HG03159 (cell line): Measurements from ENCODE around the gene LILRA2.
"Not testable (repeated sequence)": the region's sequence is repeated elsewhere in the genome, so short reads cannot be mapped to it uniquely, and the experiment has no call there.

Experiments used
- ATAC-seq: cut with Tn5 transposase; IDR thresholded peaks from one replicate; pipeline ENCODE4 v1.9.1; 2021; ENCODE audit warnings: mild to moderate bottlenecking, moderate library complexity; ENCODE audit not compliant: unreplicated experiment

LILRA2 gene

DNA sequence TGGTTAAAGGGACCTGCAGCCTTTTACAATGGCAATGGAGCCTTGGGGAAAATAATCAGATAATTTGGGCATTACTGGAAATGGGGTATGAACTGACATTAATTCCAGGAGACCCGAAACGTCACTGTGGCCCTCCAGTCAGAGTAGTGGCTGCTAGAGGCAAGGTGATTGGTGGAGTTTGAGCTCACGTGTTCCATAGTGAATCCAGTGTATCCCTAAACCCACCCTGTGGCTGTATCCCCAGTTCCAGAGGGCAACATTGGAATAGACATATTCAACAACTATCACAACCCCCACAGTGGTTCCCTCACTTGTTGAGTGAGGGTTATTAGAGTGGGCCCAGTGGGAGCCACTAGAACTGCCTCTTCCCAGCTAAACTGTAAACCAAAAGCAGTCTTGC lies 3.3 kb upstream of the LILRA2 start:
- no peak for ATAC-seq

DNA sequence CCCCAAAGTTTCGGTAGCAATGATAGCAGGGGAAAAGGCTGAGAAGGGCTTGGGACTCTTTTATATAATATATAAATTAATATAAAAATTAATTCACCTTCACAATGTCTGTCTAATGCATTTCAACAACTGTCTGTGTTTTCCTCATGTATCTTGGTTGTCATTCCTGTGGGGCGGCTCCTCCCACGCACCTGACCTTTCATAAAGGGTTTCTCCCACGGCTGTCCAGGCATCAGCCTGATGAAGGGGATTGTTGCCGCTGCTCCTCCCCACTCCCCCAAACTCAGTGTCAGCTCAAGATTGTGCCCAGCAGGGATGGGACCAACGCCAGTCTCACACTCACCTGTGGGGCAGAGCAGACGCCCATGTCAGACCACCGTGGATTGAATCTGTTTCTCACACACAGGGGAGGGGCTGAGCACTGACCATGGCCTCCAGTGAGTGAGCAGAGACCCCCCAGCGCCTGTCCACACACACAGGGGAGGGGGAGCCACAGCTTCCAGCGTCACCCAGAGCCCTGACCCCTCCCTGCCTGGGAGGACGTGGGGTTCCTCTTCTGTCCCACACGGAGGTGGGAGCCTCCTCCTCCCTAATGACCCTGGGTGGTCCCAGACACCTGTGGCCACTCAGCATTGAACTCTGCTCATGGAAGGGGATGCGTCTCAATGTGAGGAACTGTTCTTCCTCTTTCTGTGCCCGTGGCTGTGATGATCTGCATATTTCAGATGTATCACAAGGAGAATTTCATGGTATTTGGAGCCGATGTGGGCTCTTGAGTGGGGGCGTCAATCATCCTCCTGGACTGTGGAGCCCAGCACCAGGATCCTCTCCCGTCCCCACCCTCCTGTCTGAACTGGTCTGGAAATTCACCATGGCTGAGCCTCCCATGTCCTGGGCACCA lies 1.6 kb upstream of the LILRA2 start:
- ATAC-seq = not testable (repeated sequence)

DNA sequence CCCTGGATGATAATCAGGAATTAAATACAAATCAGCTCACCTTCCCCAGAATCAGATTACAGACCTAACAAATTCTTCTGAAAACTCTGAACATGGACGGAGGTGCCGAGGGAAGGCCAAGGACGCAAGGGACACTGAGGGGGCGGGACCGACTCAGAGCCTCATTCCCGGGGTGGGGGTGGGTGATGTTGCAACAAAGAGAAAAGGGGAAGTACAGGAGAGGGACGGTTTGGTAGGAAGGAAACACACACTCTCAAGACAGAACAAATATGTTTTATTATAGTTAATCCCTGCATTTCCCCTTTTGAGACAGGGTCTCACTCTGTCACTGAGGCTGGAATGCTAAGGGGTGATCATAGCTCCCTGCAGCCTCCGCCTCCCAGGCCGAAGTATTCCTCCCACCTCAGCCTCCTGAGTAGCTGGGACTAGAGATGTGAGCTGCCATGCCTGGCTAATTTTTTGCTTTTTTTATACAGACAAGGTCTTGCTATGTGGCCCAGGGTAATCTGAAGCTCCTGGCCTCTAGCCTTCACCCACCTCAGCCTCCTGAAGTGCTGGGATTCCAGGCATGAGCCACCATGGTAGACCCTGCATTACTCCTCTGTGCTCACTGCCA lies 786 bp upstream of the LILRA2 start:
- no peak for ATAC-seq

DNA sequence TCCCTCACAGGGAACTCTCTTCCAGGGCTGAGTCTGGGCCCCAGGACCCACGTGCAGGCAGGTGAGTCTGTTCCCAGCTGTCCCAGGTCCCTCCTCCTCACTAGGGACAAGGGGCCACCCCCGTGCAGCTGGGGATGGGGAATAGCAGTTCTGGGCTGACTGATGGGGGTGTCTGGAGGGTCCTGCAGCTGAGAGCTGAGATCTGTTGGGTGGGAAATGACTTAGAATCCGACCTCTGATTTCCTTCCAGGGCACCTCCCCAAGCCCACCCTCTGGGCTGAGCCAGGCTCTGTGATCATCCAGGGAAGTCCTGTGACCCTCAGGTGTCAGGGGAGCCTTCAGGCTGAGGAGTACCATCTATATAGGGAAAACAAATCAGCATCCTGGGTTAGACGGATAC lies 461 bp downstream of the LILRA2 start:
- no peak for ATAC-seq

DNA sequence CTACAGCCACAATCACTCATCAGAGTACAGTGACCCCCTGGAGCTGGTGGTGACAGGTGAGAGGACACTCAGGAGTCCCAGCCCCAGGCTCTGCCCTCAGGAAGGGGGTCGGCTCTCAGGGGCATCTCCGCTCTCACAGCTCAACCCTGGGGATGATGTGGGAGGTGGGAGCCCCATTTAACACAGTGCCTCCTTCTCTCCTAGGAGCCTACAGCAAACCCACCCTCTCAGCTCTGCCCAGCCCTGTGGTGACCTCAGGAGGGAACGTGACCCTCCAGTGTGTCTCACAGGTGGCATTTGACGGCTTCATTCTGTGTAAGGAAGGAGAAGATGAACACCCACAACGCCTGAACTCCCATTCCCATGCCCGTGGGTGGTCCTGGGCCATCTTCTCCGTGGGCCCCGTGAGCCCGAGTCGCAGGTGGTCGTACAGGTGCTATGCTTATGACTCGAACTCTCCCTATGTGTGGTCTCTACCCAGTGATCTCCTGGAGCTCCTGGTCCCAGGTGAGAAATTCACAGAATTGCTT lies 1.0 kb downstream of the LILRA2 start:
- no peak for ATAC-seq

DNA sequence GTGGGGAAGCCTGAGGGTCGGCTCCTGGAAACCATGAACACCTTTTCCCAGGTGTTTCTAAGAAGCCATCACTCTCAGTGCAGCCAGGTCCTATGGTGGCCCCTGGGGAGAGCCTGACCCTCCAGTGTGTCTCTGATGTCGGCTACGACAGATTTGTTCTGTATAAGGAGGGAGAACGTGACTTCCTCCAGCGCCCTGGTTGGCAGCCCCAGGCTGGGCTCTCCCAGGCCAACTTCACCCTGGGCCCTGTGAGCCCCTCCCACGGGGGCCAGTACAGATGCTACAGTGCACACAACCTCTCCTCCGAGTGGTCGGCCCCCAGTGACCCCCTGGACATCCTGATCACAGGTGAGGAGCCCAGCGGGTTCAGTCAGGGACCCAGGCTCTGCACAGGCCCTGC lies 1.6 kb downstream of the LILRA2 start:
- ATAC-seq = not testable (repeated sequence)

DNA sequence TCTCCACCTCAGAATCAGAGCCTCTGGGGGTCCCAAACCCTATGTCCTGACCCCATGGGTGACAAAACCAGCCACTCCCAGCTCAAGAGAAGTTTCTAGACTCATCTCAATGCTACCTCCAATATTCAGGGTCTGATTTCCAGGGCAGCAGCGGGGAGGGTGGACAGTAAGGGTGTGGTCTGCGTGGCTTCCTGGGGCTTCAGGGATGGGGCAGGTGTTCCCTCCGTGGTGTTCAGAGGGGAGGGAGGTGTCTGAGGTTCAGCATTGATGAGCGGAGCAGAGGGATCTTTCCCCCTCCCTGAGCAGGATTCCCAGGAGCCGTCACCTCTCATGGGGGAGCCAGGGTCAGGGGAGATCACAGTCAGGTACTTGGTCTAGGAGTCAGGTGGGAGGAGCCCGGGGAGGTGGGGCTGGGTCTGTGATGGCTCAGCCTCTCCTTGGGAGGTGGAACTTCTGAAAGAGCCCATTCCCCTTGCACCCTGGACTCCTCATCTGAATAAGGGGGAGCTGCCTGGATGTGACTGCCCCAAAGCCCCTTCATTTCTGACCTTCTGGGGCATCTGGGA lies 2.9 kb downstream of the LILRA2 start:
- no peak for ATAC-seq

DNA sequence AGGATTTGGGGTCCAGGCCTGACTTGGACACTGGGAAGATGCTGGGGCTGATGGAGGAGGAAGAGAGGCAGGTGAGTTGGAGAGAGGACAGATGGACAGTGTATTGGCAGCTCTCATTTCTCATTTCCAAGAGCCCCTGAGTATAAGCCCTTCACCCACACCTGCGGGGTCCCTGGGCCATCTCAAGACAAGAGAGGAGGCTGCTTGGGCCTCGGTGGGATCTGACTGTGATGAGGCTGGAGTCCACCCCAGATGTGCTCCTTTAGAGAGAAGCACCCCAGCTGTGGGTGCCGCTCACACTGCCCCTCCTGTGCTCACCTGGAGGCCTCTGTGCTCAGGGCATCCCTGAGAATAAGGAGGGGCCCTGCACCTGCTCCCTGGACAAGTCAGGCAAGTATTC lies 3.7 kb downstream of the LILRA2 start:
- no peak for ATAC-seq

DNA sequence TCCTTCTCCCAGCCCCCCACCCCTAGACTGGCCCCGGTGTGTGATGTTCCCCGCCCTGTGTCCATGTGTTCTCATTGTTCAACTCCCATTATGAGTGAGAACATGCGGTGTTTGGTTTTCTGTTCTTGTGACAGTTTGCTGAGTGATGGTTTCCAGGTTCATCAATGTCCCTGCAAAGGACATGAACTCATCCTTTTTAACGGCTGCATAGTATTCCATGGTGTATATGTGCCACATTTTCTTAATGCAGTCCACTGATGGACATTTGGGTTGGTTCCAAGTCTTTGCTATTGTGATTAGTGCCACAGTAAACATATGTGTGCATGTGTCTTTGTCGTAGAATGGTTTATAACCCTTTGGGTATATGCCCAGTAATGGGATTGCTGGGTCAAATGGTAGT lies 4.7 kb downstream of the LILRA2 start:
- not testable (repeated sequence) for ATAC-seq

DNA sequence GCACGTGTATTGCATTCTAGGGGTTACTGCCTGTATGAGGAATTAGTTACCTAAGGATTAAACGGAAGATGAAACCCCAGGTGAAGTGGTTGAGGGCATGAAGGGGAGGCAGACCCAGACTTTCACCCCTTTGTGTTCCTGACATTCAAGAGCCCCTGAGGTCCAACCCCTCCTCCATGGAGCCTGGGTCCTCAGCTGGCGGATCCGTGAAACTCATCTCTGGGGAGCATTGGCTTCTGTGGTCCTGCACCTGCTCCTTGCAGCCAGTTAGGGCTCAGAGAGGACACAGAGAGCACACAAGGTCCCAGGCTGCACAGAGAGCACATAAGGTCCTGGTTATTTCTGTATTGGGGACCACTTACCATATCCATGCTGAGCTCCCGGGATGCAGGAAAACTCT lies 12.8 kb downstream of the LILRA2 start:
- no peak for ATAC-seq

DNA sequence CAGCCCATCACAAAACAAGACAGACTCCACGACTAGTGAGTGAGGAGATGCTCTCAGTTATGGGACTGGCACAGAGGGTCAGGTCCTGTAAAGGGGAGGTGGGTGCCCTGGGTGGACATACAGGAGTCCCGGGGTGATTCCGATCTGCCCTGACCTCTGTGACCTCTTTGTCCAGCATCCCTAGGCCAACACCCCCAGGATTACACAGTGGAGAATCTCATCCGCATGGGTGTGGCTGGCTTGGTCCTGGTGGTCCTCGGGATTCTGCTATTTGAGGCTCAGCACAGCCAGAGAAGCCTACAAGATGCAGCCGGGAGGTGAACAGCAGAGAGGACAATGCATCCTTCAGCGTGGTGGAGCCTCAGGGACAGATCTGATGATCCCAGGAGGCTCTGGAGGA lies 13.4 kb downstream of the LILRA2 start:
- ATAC-seq = no peak

DNA sequence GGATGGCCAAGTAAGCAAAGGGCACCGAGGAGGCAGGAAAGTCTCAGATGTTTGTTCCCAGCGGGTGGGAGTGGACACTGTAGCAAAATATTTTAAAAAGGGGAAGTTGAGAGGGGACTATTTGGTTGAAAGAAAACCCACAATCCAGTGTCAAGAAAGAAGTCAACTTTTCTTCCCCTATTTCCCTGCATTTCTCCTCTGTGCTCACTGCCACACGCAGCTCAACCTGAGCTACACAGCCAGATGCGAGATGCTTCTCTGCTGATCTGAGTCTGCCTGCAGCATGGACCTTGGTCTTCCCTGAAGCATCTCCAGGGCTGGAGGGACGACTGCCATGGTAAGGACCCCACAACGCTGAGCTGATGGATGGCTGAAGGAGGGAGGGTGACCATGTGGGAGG lies 19.9 kb downstream of the LILRA2 start, which contains the start of gene LILRA1:
Gene LILRA1, plus strand, starts transcription at position 188 of the 400 bp plus-strand sequence. CDS start 613 bp downstream, outside the sequence.
- ATAC-seq = not testable (repeated sequence)

DNA sequence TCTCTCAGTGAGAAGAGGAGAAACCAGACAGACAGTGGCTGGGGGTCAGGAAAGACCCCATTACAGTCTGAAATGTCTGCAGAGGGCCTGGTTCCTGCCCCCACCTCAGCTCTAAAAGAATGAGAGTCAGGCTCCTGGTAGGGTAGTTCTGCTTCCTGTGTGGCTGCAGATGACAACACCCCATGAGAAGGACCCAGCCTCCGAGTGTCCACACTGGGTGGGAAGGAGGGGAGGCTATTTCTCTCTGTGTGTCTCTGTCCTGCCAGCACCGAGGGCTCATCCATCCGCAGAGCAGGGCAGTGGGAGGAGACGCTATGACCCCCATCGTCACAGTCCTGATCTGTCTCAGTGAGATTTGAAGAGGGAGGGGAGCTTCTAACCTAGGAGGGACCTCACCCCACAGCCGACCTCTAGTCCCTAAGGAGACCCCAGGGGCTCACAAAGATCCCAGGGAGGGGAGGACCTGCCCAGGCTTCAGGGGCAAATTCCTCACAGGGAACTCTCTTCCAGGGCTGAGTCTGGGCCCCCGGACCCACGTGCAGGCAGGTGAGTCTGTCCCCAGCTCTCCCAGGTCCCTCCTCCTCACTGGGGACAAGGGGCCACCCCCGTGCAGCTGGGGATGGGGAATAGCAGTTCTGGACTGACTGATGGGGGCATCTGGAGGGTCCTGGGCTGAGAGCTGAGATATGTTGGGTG lies 20.5 kb downstream of the LILRA2 start:
- ATAC-seq = not testable (repeated sequence)

DNA sequence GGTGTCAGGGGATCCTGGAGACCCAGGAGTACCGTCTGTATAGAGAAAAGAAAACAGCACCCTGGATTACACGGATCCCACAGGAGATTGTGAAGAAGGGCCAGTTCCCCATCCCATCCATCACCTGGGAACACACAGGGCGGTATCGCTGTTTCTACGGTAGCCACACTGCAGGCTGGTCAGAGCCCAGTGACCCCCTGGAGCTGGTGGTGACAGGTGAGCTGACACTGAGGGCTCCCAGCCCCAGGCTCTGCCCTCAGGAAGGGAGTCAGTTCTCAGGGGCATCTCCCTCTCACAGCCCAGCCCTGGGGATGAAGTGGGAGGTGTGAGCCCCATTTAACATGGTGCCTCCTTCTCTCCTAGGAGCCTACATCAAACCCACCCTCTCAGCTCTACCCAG lies 21.1 kb downstream of the LILRA2 start:
- no peak for ATAC-seq

DNA sequence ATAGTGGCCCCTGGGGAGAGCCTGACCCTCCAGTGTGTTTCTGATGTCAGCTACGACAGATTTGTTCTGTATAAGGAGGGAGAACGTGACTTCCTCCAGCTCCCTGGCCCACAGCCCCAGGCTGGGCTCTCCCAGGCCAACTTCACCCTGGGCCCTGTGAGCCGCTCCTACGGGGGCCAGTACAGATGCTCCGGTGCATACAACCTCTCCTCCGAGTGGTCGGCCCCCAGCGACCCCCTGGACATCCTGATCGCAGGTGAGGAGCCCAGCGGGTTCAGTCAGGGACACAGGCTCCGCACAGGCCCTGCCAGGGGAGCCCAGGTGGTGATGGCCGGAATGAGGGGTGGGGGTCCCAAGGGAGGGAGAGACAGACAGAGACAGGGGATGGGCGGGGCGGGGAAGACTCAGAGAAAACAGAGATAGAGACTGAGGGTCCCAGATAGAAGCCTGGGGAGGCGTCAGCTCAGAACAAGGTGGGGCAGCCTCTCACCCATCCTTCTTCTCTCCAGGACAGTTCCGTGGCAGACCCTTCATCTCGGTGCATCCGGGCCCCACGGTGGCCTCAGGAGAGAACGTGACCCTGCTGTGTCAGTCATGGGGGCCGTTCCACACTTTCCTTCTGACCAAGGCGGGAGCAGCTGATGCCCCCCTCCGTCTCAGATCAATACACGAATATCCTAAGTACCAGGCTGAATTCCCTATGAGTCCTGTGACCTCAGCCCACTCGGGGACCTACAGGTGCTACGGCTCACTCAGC lies 22.3 kb downstream of the LILRA2 start:
- ATAC-seq = not testable (repeated sequence)

DNA sequence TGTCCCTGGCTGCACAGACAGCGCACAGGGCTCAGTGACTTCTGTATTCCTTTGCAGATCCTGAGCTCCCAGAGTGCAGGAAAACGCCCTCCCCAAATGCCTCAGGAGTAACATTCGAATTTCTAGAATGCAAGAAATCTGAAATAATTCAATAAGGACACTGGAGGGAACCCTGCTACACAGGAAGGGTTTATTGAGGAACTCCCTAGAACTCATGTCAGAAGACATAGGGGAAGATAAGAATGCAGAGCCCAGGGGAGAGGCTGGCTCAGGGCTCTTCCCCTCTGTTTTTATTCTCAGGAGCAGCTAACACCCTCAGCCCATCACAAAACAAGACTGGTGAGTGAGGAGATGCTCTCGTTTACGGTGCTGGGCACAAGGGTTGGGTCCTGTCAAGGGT lies 26.6 kb downstream of the LILRA2 start:
- no peak for ATAC-seq

DNA sequence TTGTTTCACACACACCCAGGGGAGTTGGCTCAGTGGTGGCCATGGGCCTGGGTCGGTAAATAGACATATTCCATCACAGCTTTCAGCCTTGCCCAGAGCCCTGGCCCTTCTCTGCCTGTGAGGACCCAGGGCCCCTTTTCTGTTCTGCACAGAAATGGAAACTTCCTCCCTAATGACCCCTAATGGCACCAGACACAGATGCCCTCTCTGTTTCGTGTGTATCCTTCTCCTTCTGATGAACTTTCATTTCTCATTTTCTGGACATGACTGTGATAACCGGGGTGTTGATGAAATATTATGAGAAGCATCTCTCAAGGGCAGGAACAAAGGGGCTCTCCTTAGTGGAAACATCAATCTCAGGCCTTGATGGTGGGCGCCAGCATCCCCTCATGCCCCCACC lies 32.6 kb downstream of the LILRA2 start:
- ATAC-seq = no peak

DNA sequence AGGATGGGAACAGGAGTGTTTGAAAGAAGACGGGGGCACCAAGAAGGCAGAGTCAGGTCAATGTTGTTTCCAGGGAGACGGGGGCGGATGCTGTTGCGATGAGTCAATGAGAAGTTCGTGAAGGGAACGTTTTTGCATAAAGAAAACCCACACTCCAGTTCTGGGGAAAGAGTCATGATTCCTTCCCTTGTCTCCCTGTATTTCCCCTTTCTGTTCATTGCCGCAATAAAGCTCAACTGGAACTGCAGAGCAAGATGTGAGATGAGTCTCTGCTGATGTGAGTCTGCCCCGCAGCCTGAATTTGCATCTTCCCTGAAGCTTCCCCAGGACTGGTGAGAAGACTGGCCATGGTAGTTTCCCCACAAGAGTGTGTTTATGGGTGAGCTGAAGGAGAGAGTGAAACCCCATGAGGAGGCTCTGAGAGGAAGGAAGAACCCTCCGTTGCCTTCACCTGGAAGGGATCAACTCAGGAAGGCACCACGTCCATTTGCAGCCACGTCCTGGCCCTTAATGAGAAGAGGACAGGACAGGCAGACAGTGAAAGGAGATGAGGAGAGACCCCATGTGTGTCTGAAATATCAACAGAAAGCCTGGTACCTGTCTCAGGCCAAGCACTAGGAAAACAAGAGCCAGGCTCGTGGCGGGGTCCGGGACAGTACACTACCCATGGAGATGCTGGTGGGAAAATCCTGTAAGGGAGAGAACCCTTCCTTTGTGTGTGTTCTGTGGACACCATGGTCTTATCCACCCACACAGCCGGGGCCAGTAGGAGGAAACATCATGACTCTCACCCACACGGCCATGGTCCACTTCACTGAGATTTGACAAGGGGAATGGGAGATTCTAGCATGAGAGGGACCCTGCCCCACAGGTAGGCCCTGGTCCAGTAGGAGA lies 33.5 kb downstream of the LILRA2 start:
- ATAC-seq = no peak

DNA sequence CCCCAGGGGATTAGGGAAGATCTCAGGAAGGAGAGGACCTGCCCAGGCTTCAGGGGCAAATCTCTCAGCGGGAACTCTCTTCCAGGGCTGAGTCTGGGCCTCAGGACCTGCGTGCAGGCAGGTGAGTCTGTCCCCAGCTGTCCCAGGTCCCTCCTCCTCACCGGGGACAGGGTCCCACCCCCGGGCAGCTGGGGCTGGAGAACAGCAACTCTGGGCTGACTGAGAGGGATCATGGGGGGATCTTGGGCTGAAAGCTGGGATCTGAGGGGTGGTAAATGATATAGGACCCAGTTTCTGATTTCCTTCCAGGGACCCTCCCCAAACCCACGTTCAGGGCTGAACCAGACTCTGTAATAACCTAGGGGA lies 34.2 kb downstream of the LILRA2 start:
- ATAC-seq = no peak
